GM12878 (cell line): Measurements from ENCODE around the gene C12orf60. TPM values are rescaled to one million over a fixed set of nuclear protein-coding genes. Genes with fewer than 3 reads are reported as not detected.

Source experiments
- ATF7 ChIP-seq: fragments of 450-650 bp; IDR thresholded peaks from 2 replicates; pipeline ENCODE4 v1.6.1; 2016; ENCODE audit warnings: low read depth, mild to moderate bottlenecking
- BCL11A ChIP-seq: IDR thresholded peaks from 2 replicates; pipeline ENCODE4 v1.6.1; 2011; ENCODE audit warnings: low read depth, low read length
- BRCA1 ChIP-seq: IDR thresholded peaks from 2 replicates; pipeline ENCODE4 v1.6.1; 2011; ENCODE audit warnings: low read depth, low read length, improper control_type of control experiment
- CBFB ChIP-seq: IDR thresholded peaks from 2 replicates; pipeline ENCODE4 v1.6.1; 2016; ENCODE audit warnings: antibody characterized with exemption, low read depth
- CBX5 ChIP-seq: sonication (generic); IDR thresholded peaks from 2 replicates; pipeline ENCODE4 v1.6.1; 2016; ENCODE audit warnings: low read depth, moderate library complexity, mild to moderate bottlenecking, inconsistent platforms
- DPF2 ChIP-seq: fragments of 450-650 bp; IDR thresholded peaks from 2 replicates; pipeline ENCODE4 v1.6.1; 2017; ENCODE audit warnings: mild to moderate bottlenecking
- E2F8 ChIP-seq: fragments of 450-650 bp; IDR thresholded peaks from 2 replicates; pipeline ENCODE4 v1.6.1; 2018; ENCODE audit warnings: mild to moderate bottlenecking, low read depth, moderate library complexity; ENCODE audit not compliant: partially characterized antibody
- IKZF1 ChIP-seq: fragments of 450-650 bp; conservative IDR thresholded peaks from 2 replicates; pipeline ENCODE4 v1.6.1; 2017; ENCODE audit warnings: antibody characterized with exemption, mild to moderate bottlenecking
- IKZF2 ChIP-seq, 2 experiments: fragments of 450-650 bp; IDR thresholded peaks; 2 replicates each; pipeline ENCODE4 v1.6.1; 2017; ENCODE audit warnings: mild to moderate bottlenecking in 2 of 2, moderate library complexity in 2 of 2
- KAT2A ChIP-seq: conservative IDR thresholded peaks from 2 replicates; pipeline ENCODE4 v1.6.1; 2011; ENCODE audit warnings: low read depth, low read length; ENCODE audit not compliant: control insufficient read depth
- LARP7 ChIP-seq: fragments of 450-650 bp; IDR thresholded peaks from 2 replicates; pipeline ENCODE4 v1.6.1; 2017; ENCODE audit warnings: mild to moderate bottlenecking
- NFYA ChIP-seq: IDR thresholded peaks from 2 replicates; pipeline ENCODE4 v1.6.1; 2011; ENCODE audit warnings: low read depth, mild to moderate bottlenecking, low read length, improper control_type of control experiment, borderline replicate concordance
- NFYB ChIP-seq: IDR thresholded peaks from 2 replicates; pipeline ENCODE4 v1.6.1; 2011; ENCODE audit warnings: low read depth, mild to moderate bottlenecking, low read length, improper control_type of control experiment, moderate library complexity; ENCODE audit not compliant: insufficient read depth
- NR2C1 ChIP-seq: fragments of 450-650 bp; IDR thresholded peaks from 2 replicates; pipeline ENCODE4 v1.6.1; 2017; ENCODE audit warnings: antibody characterized with exemption, mild to moderate bottlenecking, moderate library complexity
- PAX5 ChIP-seq: IDR thresholded peaks from 2 replicates; pipeline ENCODE4 v1.6.1; 2011; ENCODE audit warnings: low read depth, low read length, borderline replicate concordance
- POLR2A ChIP-seq: IDR thresholded peaks from 2 replicates; pipeline ENCODE4 v1.6.1; 2011; ENCODE audit warnings: low read depth, mild to moderate bottlenecking, low read length
- RB1 ChIP-seq: fragments of 450-650 bp; formaldehyde crosslinking; IDR thresholded peaks from 2 replicates; pipeline ENCODE4 v1.6.1; 2017; ENCODE audit warnings: mild to moderate bottlenecking, borderline replicate concordance
- RCOR1 ChIP-seq: conservative IDR thresholded peaks from 2 replicates; pipeline ENCODE4 v1.6.1; 2012; ENCODE audit warnings: low read depth, low read length, improper control_type of control experiment
- SIN3A ChIP-seq: IDR thresholded peaks from 2 replicates; pipeline ENCODE4 v1.6.1; 2012; ENCODE audit warnings: low read depth, low read length, improper control_type of control experiment
- SMARCA5 ChIP-seq: fragments of 450-650 bp; IDR thresholded peaks from 2 replicates; pipeline ENCODE4 v1.6.1; 2017; ENCODE audit warnings: mild to moderate bottlenecking
- SPI1 ChIP-seq: IDR thresholded peaks from 2 replicates; pipeline ENCODE4 v1.6.1; 2011; ENCODE audit warnings: low read depth, mild to moderate bottlenecking, low read length, moderate library complexity, borderline replicate concordance; ENCODE audit not compliant: insufficient read depth
- SREBF1 ChIP-seq: IDR thresholded peaks from 2 replicates; pipeline ENCODE4 v1.6.1; 2012; ENCODE audit warnings: mild to moderate bottlenecking, low read length
- TBL1XR1 ChIP-seq: IDR thresholded peaks from 2 replicates; pipeline ENCODE4 v1.6.1; 2012; ENCODE audit warnings: low read depth, low read length, improper control_type of control experiment
- polyA plus RNA-seq, 11 experiments: library from polyadenylated mRNA; depleted of rRNA in 4 of 11; unstranded in 6 of 11; stranded (reverse) in 5 of 11; fragments of >200 nt; fragmentation: Nextera tagmentation in 4 of 11; fragmentation: Illumina TruSeq in 1 of 11; extraction: Ambion mirVana in 4 of 11; extraction: Trizol in 1 of 11; gene quantifications; 1 replicate in 1 of 11; 2 replicates in 10 of 11; pipeline versions ENCODE4 v1.2.1 to v1.2.3, GENCODE V29; 2011 to 2016; ENCODE audit warnings: inconsistent platforms in 2 of 11, missing spikeins in 2 of 11, low read depth in 1 of 11
- total RNA-seq, 4 experiments: library from RNA; depleted of rRNA in 3 of 4; stranded (reverse); fragments of >200 nt in 3 of 4; fragmentation: Illumina TruSeq in 1 of 4; extraction: Trizol in 1 of 4; gene quantifications; 2 replicates each; pipeline versions ENCODE4 v1.2.1 to v1.2.3, GENCODE V29; 2013 to 2021
- TF ChIP-seq, protein P1 (sequence below): IDR thresholded peaks from 2 replicates; pipeline ENCODE4 v1.6.1; 2012; ENCODE audit warnings: low read depth, low read length, improper control_type of control experiment
- TF ChIP-seq, protein P2 (sequence below): fragments of 450-650 bp; IDR thresholded peaks from 2 replicates; pipeline ENCODE4 v1.6.1; 2017; ENCODE audit warnings: low read depth, mild to moderate bottlenecking, moderate library complexity

Gene C12orf60
- total and polyA plus RNA-seq, 10 of the 15 experiments (the other 5 are each of a cell fraction or from before 2014, with no cell fraction given) = 1.8 to 7.2 (median 3.2) TPM

DNA sequence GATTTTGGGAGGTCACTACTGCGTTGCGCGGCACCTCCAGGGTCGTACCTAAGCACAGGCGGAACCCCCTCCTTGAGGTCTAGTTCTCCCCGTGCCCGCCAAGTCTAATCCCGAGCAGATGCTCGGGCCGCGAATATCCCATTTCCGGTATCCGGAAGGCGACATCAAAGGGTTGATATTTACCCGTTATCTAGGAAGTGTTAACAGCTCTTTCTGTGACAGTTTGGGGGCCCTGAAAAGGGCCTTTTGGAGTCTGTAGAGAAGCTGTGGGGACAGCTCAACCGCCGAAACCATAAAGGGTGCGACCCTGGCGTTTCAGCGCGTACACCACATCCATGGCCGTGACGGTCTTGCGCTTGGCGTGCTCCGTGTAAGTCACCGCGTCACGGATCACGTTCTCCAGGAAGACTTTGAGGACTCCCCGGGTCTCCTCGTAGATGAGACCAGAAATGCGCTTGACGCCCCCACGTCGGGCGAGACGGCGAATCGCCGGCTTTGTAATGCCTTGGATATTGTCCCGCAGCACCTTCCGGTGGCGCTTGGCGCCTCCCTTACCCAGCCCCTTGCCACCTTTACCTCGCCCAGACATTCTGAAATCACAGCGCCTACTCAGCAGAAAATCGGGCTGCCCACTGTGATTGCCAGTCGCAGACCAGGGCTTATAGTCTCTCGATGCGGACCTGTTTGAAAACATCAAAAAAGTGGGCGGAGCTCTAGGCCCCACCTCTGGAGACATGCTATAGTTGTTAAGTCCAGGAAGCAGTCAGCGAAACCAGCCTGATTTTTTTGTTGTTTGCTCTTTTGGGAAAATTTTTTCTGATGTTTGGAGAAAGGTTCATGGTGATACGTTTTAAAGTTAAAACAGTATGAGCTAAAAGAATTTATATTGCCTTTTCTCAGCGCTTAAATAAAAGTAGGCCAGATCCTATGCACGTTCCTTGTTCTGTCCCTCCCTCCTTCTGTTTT, 32.7 kb upstream of the C12orf60 start (continued):
- TF ChIP-seq PAX5 (peak; percentile 5; the same call in 1 of the 2 replicates), NFYA (no peak), KAT2A (no peak), ATF7 (peak; percentile 53; the same call in 1 of the 2 replicates), IKZF2 (IDR thresholded peaks at IDR 0.05) (peak; percentile 45 to 67; a peak in 3 of 4 replicates), BRCA1 (no peak), IKZF1 (peak; percentile 84), RCOR1 (0 out of 2 replicates have a peak, but pooled peaks have one; percentile 78), BCL11A (peak; percentile 50; the same call in 1 of the 2 replicates), LARP7 (peak; percentile 84), DPF2 (peak; percentile 58; the same call in 1 of the 2 replicates), CBFB (peak; percentile 97), SREBF1 (no peak), TBL1XR1 (peak; percentile 74; the same call in 1 of the 2 replicates), NFYB (no peak), SPI1 (no peak), NR2C1 (0 out of 2 replicates have a peak, but pooled peaks have one; percentile 4), SIN3A (peak; percentile 89; the same call in 1 of the 2 replicates), E2F8 (no peak), RB1 (no peak; the same call in 1 of the 2 replicates), CBX5 (0 out of 2 replicates have a peak, but pooled peaks have one; percentile 60), POLR2A (peak; percentile 90), SMARCA5 (peak; percentile 87)
- TF ChIP-seq, protein P1, sequence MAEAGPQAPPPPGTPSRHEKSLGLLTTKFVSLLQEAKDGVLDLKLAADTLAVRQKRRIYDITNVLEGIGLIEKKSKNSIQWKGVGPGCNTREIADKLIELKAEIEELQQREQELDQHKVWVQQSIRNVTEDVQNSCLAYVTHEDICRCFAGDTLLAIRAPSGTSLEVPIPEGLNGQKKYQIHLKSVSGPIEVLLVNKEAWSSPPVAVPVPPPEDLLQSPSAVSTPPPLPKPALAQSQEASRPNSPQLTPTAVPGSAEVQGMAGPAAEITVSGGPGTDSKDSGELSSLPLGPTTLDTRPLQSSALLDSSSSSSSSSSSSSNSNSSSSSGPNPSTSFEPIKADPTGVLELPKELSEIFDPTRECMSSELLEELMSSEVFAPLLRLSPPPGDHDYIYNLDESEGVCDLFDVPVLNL = 0 out of 2 replicates have a peak, but pooled peaks have one; percentile 23
- TF ChIP-seq, protein P2, sequence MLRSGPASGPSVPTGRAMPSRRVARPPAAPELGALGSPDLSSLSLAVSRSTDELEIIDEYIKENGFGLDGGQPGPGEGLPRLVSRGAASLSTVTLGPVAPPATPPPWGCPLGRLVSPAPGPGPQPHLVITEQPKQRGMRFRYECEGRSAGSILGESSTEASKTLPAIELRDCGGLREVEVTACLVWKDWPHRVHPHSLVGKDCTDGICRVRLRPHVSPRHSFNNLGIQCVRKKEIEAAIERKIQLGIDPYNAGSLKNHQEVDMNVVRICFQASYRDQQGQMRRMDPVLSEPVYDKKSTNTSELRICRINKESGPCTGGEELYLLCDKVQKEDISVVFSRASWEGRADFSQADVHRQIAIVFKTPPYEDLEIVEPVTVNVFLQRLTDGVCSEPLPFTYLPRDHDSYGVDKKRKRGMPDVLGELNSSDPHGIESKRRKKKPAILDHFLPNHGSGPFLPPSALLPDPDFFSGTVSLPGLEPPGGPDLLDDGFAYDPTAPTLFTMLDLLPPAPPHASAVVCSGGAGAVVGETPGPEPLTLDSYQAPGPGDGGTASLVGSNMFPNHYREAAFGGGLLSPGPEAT = peak; percentile 66
